ENCODE measurements around the gene DCST1. TPM values are rescaled to one million over a fixed set of nuclear protein-coding genes. Genes with fewer than 3 reads are reported as not detected.
A peak's percentile ranks its signal among the peaks of the same experiment; 100 is the strongest.

Gene DCST1
- total and polyA plus RNA-seq, 2 of the 13 experiments (the other 11 are each of a cell fraction or from before 2014, with no cell fraction given): 0.04 TPM; not detected in 1

- TF ChIP-seq ARID5B (CRISPR knock-in tag; IDR thresholded peaks at IDR 0.05) (peak; percentile 7; the same call in 1 of the 2 replicates), SETDB1 (CRISPR knock-in tag; IDR thresholded peaks at IDR 0.05; ENCODE audit: borderline replicate concordance) (no peak), ZNF614 (CRISPR knock-in tag; IDR thresholded peaks at IDR 0.05; ENCODE audit: borderline replicate concordance) (0 out of 2 replicates have a peak, but pooled peaks have one; percentile 22), ZNF691 (CRISPR knock-in tag; IDR thresholded peaks at IDR 0.05; ENCODE audit: borderline replicate concordance, low read depth) (peak; percentile 58; the same call in 1 of the 2 replicates), EED (CRISPR knock-in tag; IDR thresholded peaks at IDR 0.05) (0 out of 2 replicates have a peak, but pooled peaks have one; percentile 39), ZNF784 (CRISPR knock-in tag; IDR thresholded peaks at IDR 0.05; ENCODE audit: borderline replicate concordance) (peak; percentile 10; the same call in 1 of the 2 replicates), ZNF816 (CRISPR knock-in tag; IDR thresholded peaks at IDR 0.05; ENCODE audit: borderline replicate concordance) (no peak), ZSCAN5A (CRISPR knock-in tag; IDR thresholded peaks at IDR 0.05; ENCODE audit: borderline replicate concordance) (no peak), BATF2 (CRISPR knock-in tag; IDR thresholded peaks at IDR 0.05) (no peak), MBNL3 (CRISPR knock-in tag; conservative IDR thresholded peaks at IDR 0.05) (no peak), MIER3 (CRISPR knock-in tag; IDR thresholded peaks at IDR 0.05; ENCODE audit: borderline replicate concordance) (peak; percentile 67; the same call in 1 of the 2 replicates), TGIF2 (CRISPR knock-in tag; IDR thresholded peaks at IDR 0.05) (no peak; the same call in 1 of the 2 replicates), ZNF670 (CRISPR knock-in tag; IDR thresholded peaks at IDR 0.05; ENCODE audit: borderline replicate concordance) (no peak), GZF1 (CRISPR knock-in tag; IDR thresholded peaks at IDR 0.05) (peak; percentile 93), NFATC3 (CRISPR knock-in tag; IDR thresholded peaks at IDR 0.05) (no peak; the same call in 1 of the 2 replicates)
Measured at GRCh38 chr1:155084722-155085503, 51.3 kb downstream of the DCST1 start (continued).
